Stimulated activated CD8-positive, alpha-beta memory T cell treated with anti-CD3 and anti-CD28 coated beads, Interleukin-7, amount 100 ng/mL, for 24 hours (primary cell): Measurements from ENCODE around the gene EME2.
"Not testable (repeated sequence)": the region's sequence is repeated elsewhere in the genome, so short reads cannot be mapped to it uniquely, and the experiment has no call there.

Experiments
- DNase-seq: peaks from one replicate; pipeline ENCODE4 v3.0.0-alpha.2; 2020; ENCODE audit warnings: low read depth

Gene EME2

GRCh38 chr16:1791256-1791942, 18.8 kb downstream of the EME2 start:
- no peak for DNase-seq

GRCh38 chr16:1791943-1792812, 19.6 kb downstream of the EME2 start:
- DNase-seq: no peak

- DNase-seq: no peak
Measured at GRCh38 chr16:1792836-1793577, 20.4 kb downstream of the EME2 start.

GRCh38 chr16:1793578-1794220, 21.1 kb downstream of the EME2 start, which contains the start of gene IGFALS:
Gene IGFALS (minus strand): TSS chr16:1793705. CDS start chr16:1793652, 53 bp downstream.
- DNase-seq: no peak

GRCh38 chr16:1794221-1794871, 21.7 kb downstream of the EME2 start:
- DNase-seq: no peak

- no peak for DNase-seq
Measured at GRCh38 chr16:1794908-1795666, 22.5 kb downstream of the EME2 start.

- DNase-seq: not testable (repeated sequence)
Measured at GRCh38 chr16:1799263-1799662, 26.7 kb downstream of the EME2 start.

GRCh38 chr16:1800701-1801100, 28.1 kb downstream of the EME2 start:
- DNase-seq: no peak

- DNase-seq: no peak
Measured at GRCh38 chr16:1807626-1808025, 35.0 kb downstream of the EME2 start.

GRCh38 chr16:1808691-1809090, 36.1 kb downstream of the EME2 start:
- DNase-seq: no peak

- no peak for DNase-seq
Measured at GRCh38 chr16:1809281-1809801, 36.7 kb downstream of the EME2 start.

GRCh38 chr16:1810106-1810505, 37.5 kb downstream of the EME2 start:
- DNase-seq: no peak

GRCh38 chr16:1810536-1810935, 37.9 kb downstream of the EME2 start:
- DNase-seq: no peak

GRCh38 chr16:1812732-1813163, 40.1 kb downstream of the EME2 start:
- DNase-seq: no peak

- DNase-seq: no peak
Measured at GRCh38 chr16:1815461-1815860, 42.9 kb downstream of the EME2 start.

GRCh38 chr16:1816396-1817275, 44.0 kb downstream of the EME2 start:
- DNase-seq: no peak

- DNase-seq: no peak
Measured at GRCh38 chr16:1817276-1817589, 44.6 kb downstream of the EME2 start.

- no peak for DNase-seq
Measured at GRCh38 chr16:1817716-1818115, 45.1 kb downstream of the EME2 start.

- no peak for DNase-seq
Measured at GRCh38 chr16:1818204-1818872, 45.7 kb downstream of the EME2 start.
